Hepatocyte (in vitro differentiated cells): ENCODE results near the gene TCEANC2. TPM values are rescaled to one million over a fixed set of nuclear protein-coding genes. Genes with fewer than 3 reads are reported as not detected.

Experiments
- DNase-seq: peaks from one replicate; pipeline ENCODE4 v3.0.0-alpha.2; 2016; ENCODE audit warnings: low spot score
- H2AFZ ChIP-seq: fragments of 200-600 bp; sonication (generic); 2 replicates; pipeline ENCODE4 v1.6.0; 2016; ENCODE audit warnings: antibody characterized with exemption, mild to moderate bottlenecking
- H3K27ac ChIP-seq: fragments of 200-600 bp; sonication (generic); 2 replicates; pipeline ENCODE4 v1.5.1; 2016; ENCODE audit warnings: mild to moderate bottlenecking
- H3K27me3 ChIP-seq: fragments of 200-600 bp; sonication (generic); 2 replicates; pipeline ENCODE4 v1.6.1; 2016
- H3K36me3 ChIP-seq: fragments of 200-600 bp; sonication (generic); replicated peaks from 2 replicates; pipeline ENCODE4 v1.5.1; 2016; ENCODE audit warnings: low read depth; ENCODE audit not compliant: insufficient read depth
- H3K4me1 ChIP-seq: fragments of 200-600 bp; sonication (generic); 2 replicates; pipeline ENCODE4 v1.5.1; 2016; ENCODE audit warnings: mild to moderate bottlenecking, moderate library complexity; ENCODE audit not compliant: insufficient read depth
- H3K4me2 ChIP-seq: fragments of 200-600 bp; sonication (generic); 2 replicates; pipeline ENCODE4 v1.6.0; 2016
- H3K4me3 ChIP-seq: fragments of 200-600 bp; sonication (generic); 2 replicates; pipeline ENCODE4 v1.5.1; 2016; ENCODE audit warnings: mild to moderate bottlenecking
- H3K79me2 ChIP-seq: fragments of 200-600 bp; sonication (generic); 2 replicates; pipeline ENCODE4 v1.6.0; 2017; ENCODE audit warnings: mild to moderate bottlenecking
- H3K9me2 ChIP-seq: fragments of 200-600 bp; sonication (generic); replicated peaks from 2 replicates; pipeline ENCODE4 v1.6.0; 2017; ENCODE audit warnings: mild to moderate bottlenecking; ENCODE audit not compliant: insufficient read depth
- H3K9me3 ChIP-seq: fragments of 200-600 bp; sonication (generic); 2 replicates; pipeline ENCODE4 v1.5.1; 2016; ENCODE audit warnings: low read depth, mild to moderate bottlenecking
- H4K20me1 ChIP-seq: fragments of 200-600 bp; sonication (generic); 2 replicates; pipeline ENCODE4 v1.6.0; 2016; ENCODE audit warnings: mild to moderate bottlenecking; ENCODE audit not compliant: insufficient read depth, poor library complexity, severe bottlenecking
- CTCF ChIP-seq: fragments of 200-600 bp; sonication (generic); IDR thresholded peaks from 2 replicates; pipeline ENCODE4 v1.5.1; 2016; ENCODE audit warnings: antibody characterized with exemption, mild to moderate bottlenecking; ENCODE audit not compliant: poor library complexity
- EZH2 ChIP-seq: fragments of 200-600 bp; sonication (generic); IDR thresholded peaks from 2 replicates; pipeline ENCODE4 v1.6.1; 2016; ENCODE audit warnings: antibody characterized with exemption, mild to moderate bottlenecking, borderline replicate concordance
- EZH2phosphoT487 ChIP-seq: fragments of 200-600 bp; sonication (generic); IDR thresholded peaks from one replicate; pipeline ENCODE4 v1.6.1; 2018; ENCODE audit warnings: antibody characterized with exemption, mild to moderate bottlenecking, low read depth, moderate library complexity; ENCODE audit not compliant: unreplicated experiment, severe bottlenecking
- WGBS: methylation state at CpG from one replicate; pipeline ENCODE4 v1.1.6; 2016; ENCODE audit warnings: low lambda C conversion rate; ENCODE audit errors: missing lambda C conversion rate; 5-methylcytosine and 5-hydroxymethylcytosine counted together
- polyA plus RNA-seq: library from polyadenylated mRNA; unstranded; fragments of >200 nt; fragmentation: Nextera tagmentation; extraction: Ambion mirVana; gene quantifications from 2 replicates; pipeline ENCODE4 v1.2.1, GENCODE V29; 2016
- total RNA-seq: library from RNA; depleted of rRNA; stranded (reverse); fragments of >200 nt; gene quantifications from 2 replicates; pipeline ENCODE4 v1.2.3, GENCODE V29; 2014

TCEANC2 gene
- total and polyA plus RNA-seq, 2 experiments from 2014 or later: 3.0 to 3.2 TPM

DNA sequence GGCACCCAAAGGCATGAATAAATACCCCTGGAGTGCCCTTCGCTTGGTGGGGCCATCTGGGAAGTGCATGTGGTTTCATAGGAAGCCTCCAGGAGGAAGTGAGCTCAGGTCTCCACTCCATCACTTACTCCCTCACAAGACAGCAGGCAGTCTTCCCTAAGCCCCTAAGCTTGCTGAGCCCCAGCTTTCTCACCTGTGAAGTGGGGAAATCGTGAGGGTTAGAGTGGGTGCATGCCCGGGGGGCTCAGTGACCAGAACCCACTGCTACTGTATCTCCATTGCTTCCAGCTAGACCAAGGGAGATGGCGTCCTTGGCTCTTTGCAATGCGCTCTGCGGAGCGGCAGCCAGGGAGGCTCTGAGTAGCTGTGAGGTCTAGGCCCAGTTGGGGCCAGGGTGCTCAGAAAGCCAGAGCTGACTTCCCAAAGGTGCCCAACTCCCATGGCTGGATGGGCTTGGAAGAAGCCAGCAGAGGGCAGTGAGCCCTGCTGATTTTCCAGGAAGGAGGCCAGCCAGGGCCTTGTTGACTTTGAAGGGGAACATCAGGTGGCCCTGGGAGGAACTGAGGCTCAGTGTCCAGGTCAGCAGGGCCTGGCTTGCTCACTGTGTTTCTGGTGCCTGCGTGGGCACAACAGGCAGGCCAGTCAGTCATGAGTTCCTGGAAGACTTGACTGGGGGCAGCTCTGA lies 72.1 kb downstream of the TCEANC2 start:
- Histone ChIP-seq H3K4me1 (peaks cover 12% of the 10 kb centered on the region), H3K9me3 (no peaks in the 10 kb centered on the region), H3K27me3 (no peaks in the 10 kb centered on the region), H3K27ac (no peak overlapping the region), H3K4me2 (no peak overlapping the region), H3K4me3 (no peak overlapping the region), H2AFZ (no peak overlapping the region), H3K9me2 (no peaks in the 10 kb centered on the region), H3K79me2 (no peaks in the 10 kb centered on the region), H4K20me1 (no peaks in the 10 kb centered on the region), H3K36me3 (no peaks in the 10 kb centered on the region)
- WGBS: 79% methylated on average over 8 of the region's 8 CpGs
- DNase-seq: peak; percentile 60
- peak; percentile 44 for TF ChIP-seq CTCF
- TF ChIP-seq EZH2phosphoT487: no peak

GRCh38 chr1:54126271-54126815 lies 72.9 kb downstream of the TCEANC2 start:
- Histone ChIP-seq H2AFZ (no peak overlapping the region), H4K20me1 (no peaks in the 10 kb centered on the region), H3K36me3 (no peaks in the 10 kb centered on the region), H3K4me3 (no peak overlapping the region), H3K27me3 (no peaks in the 10 kb centered on the region), H3K4me2 (no peak overlapping the region), H3K4me1 (peaks cover 7% of the 10 kb centered on the region), H3K9me2 (no peaks in the 10 kb centered on the region), H3K27ac (no peak overlapping the region), H3K79me2 (no peaks in the 10 kb centered on the region), H3K9me3 (no peaks in the 10 kb centered on the region)
- WGBS: 94% methylated on average over 3 of the region's 3 CpGs
- DNase-seq: no peak
- TF ChIP-seq EZH2phosphoT487 (no peak), EZH2 (no peak), CTCF (no peak)

DNA sequence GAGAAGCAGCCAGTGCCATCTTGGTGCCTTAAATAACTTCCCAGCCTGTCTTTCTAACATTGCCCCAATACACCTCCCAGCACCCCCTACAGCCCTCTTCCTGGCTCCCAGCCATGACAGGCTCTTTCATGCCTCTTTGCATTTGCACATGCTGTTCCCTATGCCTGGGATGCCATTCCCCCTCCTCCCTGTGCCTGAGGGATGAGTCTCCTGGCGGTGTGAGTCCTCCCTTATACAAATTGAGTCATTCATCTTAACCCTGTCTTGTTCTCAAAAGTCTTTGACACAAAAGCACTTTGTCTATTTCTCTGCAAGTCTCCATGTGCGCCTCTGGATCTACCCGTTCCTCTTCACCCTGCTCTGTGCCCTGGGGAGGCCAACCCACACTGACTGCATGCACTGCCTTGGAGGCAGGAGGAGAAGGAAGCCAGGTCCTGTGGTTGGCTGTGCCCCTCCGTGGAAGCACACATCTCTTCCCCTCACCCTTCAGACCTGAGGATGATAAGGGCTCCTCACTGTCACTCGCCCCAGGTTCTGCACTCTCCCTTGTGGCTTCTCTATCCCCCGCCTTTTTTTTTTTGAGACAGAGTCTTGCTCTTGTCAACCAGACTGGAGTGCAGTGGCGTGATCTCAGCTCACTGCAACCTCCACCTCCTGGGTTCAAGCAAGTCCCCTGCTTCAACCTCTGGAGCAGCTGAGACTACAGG lies 74.3 kb downstream of the TCEANC2 start:
- no peak for DNase-seq
- Histone ChIP-seq H3K9me2 (no peaks in the 10 kb centered on the region), H2AFZ (no peak overlapping the region), H3K4me1 (no peaks in the 10 kb centered on the region), H3K4me3 (no peak overlapping the region), H3K27ac (no peak overlapping the region), H3K9me3 (no peaks in the 10 kb centered on the region), H3K36me3 (no peaks in the 10 kb centered on the region), H4K20me1 (no peaks in the 10 kb centered on the region), H3K27me3 (no peaks in the 10 kb centered on the region), H3K79me2 (no peaks in the 10 kb centered on the region), H3K4me2 (no peak overlapping the region)
- no peak for TF ChIP-seq EZH2phosphoT487
- no peak for TF ChIP-seq EZH2
- TF ChIP-seq CTCF: no peak
- WGBS: 79% methylated on average over 7 of the region's 7 CpGs
